Left ventricle myocardium inferior (tissue), 1 donor: ENCODE measurements around the gene DNAJC18. TPM values are rescaled to one million over a fixed set of nuclear protein-coding genes. Genes with fewer than 3 reads are reported as not detected.
A peak's percentile ranks its signal among the peaks of the same experiment; 100 is the strongest.
"Not testable (repeated sequence)": the region's sequence is repeated elsewhere in the genome, so short reads cannot be mapped to it uniquely, and the experiment has no call there.

Experiments
- DNase-seq: peaks from one replicate; pipeline ENCODE4 v3.0.0-alpha.2; 2020
- H3K27ac ChIP-seq: fragments of 200-600 bp; replicated peaks from 2 replicates; pipeline ENCODE4 v1.8.0; 2021
- H3K27me3 ChIP-seq: fragments of 200-600 bp; 2 replicates; pipeline ENCODE4 v1.8.0; 2021; ENCODE audit warnings: low read depth
- H3K36me3 ChIP-seq: fragments of 200-600 bp; 2 replicates; pipeline ENCODE4 v1.8.0; 2021
- H3K4me1 ChIP-seq: fragments of 200-600 bp; 2 replicates; pipeline ENCODE4 v1.8.0; 2021
- H3K4me3 ChIP-seq: fragments of 200-600 bp; 2 replicates; pipeline ENCODE4 v1.8.0; 2021; ENCODE audit warnings: mild to moderate bottlenecking, moderate library complexity
- H3K9me3 ChIP-seq: fragments of 200-600 bp; replicated peaks from 2 replicates; pipeline ENCODE4 v1.8.0; 2021
- CTCF ChIP-seq: fragments of 200-600 bp; IDR thresholded peaks from 2 replicates; pipeline ENCODE4 v1.8.0; 2021; ENCODE audit warnings: antibody characterized with exemption, mild to moderate bottlenecking, borderline replicate concordance
- intact Hi-C: fragments of 100-400 bp; cut with micrococcal nuclease; formaldehyde crosslinking; loops from one replicate; pipeline ENCODE4 v1.11.0; 2022
- total RNA-seq: library from RNA; stranded (reverse); fragmentation: NEBNext Ultra II Directional; extraction: Animal tissue kit (Norgen Biotek cat#: 25700); gene quantifications from one replicate; pipeline ENCODE4 v1.2.1, GENCODE V29; 2021
- donor health status: DM: no; HTN: yes; CAD: no; lungs with severe emphysema.

The DNAJC18 gene
- total RNA-seq, 1 donor from 2014 or later = 14.3 TPM

GRCh38 chr5:139445325-139446170 lies 6.2 kb upstream of the DNAJC18 start:
- no peaks in the 10 kb centered on the region for H3K27me3 ChIP-seq
- no peaks in the 10 kb centered on the region for H3K9me3 ChIP-seq
- H3K4me3 ChIP-seq = no peak overlapping the region
- H3K4me1 ChIP-seq = peaks cover 16% of the 10 kb centered on the region
- H3K27ac ChIP-seq = peak overlapping the region; percentile 16
- intact Hi-C loops = loop anchor here (10.0 kb wide), 1 partner anchor 49 kb away; no protein-coding TSS in a partner anchor
- H3K36me3 ChIP-seq = no peaks in the 10 kb centered on the region
- DNase-seq = no peak
- no peak for TF ChIP-seq CTCF

GRCh38 chr5:139443831-139444453 lies 4.6 kb upstream of the DNAJC18 start:
- no peaks in the 10 kb centered on the region for H3K36me3 ChIP-seq
- TF ChIP-seq CTCF = no peak
- no peak overlapping the region for H3K4me3 ChIP-seq
- H3K27me3 ChIP-seq = no peaks in the 10 kb centered on the region
- H3K9me3 ChIP-seq = no peaks in the 10 kb centered on the region
- intact Hi-C loops = loop anchor here (10.0 kb wide), 1 partner anchor 51 kb away; no protein-coding TSS in a partner anchor
- H3K27ac ChIP-seq = no peak overlapping the region
- no peak for DNase-seq
- peaks cover 25% of the 10 kb centered on the region for H3K4me1 ChIP-seq

- Histone ChIP-seq H3K27ac (peak overlapping the region; percentile 95), H3K36me3 (peaks cover 21% of the 10 kb centered on the region), H3K4me1 (peaks cover 17% of the 10 kb centered on the region)
- intact Hi-C loops = loop anchor here (10.0 kb wide), 1 partner anchor 54 kb away; no protein-coding TSS in a partner anchor
- not testable (repeated sequence) for H3K4me3 ChIP-seq, DNase-seq, H3K9me3 ChIP-seq, H3K27me3 ChIP-seq
Observed at GRCh38 chr5:139440416-139440815, 1.1 kb upstream of the DNAJC18 start.

- Histone ChIP-seq H3K27ac (peak overlapping the region; percentile 95), H3K36me3 (peaks cover 38% of the 10 kb centered on the region), H3K4me3 (peak overlapping the region; percentile 81), H3K4me1 (peaks cover 17% of the 10 kb centered on the region), H3K9me3 (no peaks in the 10 kb centered on the region), H3K27me3 (no peaks in the 10 kb centered on the region)
- DNase-seq = no peak
- TF ChIP-seq CTCF = no peak
- intact Hi-C loops = no loop called here
Observed at GRCh38 chr5:139438707-139439012, 665 bp downstream of the DNAJC18 start.

- Histone ChIP-seq H3K9me3 (no peaks in the 10 kb centered on the region), H3K4me1 (peaks cover 17% of the 10 kb centered on the region), H3K27me3 (no peaks in the 10 kb centered on the region), H3K36me3 (peaks cover 51% of the 10 kb centered on the region), H3K27ac (no peak overlapping the region), H3K4me3 (no peak overlapping the region)
- intact Hi-C loops = no loop called here
- DNase-seq = no peak
- no peak for TF ChIP-seq CTCF
Observed at GRCh38 chr5:139435676-139436075, 3.6 kb downstream of the DNAJC18 start.

GRCh38 chr5:139431706-139432105 lies 7.6 kb downstream of the DNAJC18 start:
- H3K36me3 ChIP-seq = peaks cover 69% of the 10 kb centered on the region
- H3K9me3 ChIP-seq = no peaks in the 10 kb centered on the region
- intact Hi-C loops = no loop called here
- H3K4me3 ChIP-seq = no peak overlapping the region
- no peaks in the 10 kb centered on the region for H3K4me1 ChIP-seq
- TF ChIP-seq CTCF = no peak
- no peak for DNase-seq
- no peaks in the 10 kb centered on the region for H3K27me3 ChIP-seq
- no peak overlapping the region for H3K27ac ChIP-seq
